Skin of body (tissue), 3 donors: ENCODE data around the gene APOL1. TPM values are rescaled to one million over a fixed set of nuclear protein-coding genes. Genes with fewer than 3 reads are reported as not detected.

Experiments
- DNase-seq: peaks from one replicate; lab custom pipeline; 2025; lab: John Stamatoyannopoulos, UW
- small RNA-seq: library from RNA; depleted of rRNA; stranded (forward); fragments of <200 nt; gene quantifications from one replicate; pipeline ENCODE3, GENCODE V24; 2014; ENCODE audit warnings: low replicate concordance
- total RNA-seq: library from RNA; depleted of rRNA; stranded (reverse); fragments of >200 nt; gene quantifications from one replicate; pipeline ENCODE4 v1.2.3, GENCODE V29; 2014

Gene APOL1
- total RNA-seq, 1 donor from 2014 or later = 1.9 TPM

DNA sequence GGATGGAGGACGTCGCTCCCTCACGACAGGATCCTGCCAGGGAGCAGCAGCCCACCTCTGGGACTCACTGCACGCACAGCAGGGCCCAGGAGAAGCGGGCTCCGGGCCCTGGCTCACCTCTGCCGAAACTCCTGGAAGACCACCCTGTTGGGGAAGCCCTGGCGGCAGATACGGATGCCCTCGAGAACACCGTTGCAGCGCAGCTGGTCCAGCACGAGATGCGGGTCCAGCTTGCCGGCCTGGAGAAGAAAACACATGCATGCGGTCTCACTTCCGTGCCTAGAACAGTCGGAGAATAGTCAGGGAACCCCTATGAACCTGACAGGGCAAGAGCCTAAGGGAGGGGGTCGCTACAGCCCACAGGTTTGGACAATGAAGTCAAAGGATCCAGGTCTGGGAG, 52.9 kb downstream of the APOL1 start:
- DNase-seq = no peak

DNA sequence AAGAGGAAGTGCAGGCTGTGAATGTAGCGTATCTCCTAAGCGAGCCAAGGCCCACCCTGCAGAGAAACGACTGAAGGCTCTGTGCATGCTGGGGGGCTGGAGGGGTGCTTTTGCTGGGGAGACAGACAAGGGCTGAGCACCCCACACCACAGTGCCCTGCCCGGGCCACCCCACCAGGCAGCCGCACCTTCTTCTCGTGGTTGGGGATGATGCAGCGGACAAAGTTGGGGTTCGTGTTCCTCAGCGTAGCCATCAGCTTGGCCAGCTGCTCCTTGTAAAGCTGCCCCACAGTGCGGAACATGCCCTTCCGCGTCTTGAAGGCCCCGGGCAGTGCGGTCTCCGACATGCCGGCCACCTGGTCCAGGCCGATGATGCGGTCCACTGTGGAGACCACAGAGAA, 53.3 kb downstream of the APOL1 start:
- no peak for DNase-seq

DNA sequence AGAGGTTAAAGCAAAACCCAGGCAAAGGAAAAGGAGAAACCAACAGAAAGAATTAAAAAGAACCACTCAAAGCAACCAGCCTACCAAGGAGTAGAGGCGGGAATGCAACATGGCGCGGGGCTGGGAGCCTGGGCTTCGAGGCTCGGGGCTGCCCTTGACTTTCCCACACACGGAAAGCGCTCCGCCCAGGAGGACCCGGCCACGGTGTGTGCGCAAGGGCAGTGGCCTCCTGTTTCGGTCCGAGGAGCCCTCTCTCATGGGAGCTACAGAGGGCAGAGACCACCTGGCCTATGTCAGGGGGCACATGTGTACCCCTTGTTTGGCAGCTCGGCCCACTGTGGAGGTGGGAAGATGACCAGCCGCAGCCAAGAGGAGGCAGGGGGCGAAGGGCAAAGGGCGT, 55.9 kb downstream of the APOL1 start:
- DNase-seq = no peak

- DNase-seq = no peak
These were observed 58.6 kb downstream of the APOL1 start for GRCh38 chr22:36311386-36312085.

GRCh38 chr22:36315325-36315724, 62.4 kb downstream of the APOL1 start:
- DNase-seq = no peak

DNA sequence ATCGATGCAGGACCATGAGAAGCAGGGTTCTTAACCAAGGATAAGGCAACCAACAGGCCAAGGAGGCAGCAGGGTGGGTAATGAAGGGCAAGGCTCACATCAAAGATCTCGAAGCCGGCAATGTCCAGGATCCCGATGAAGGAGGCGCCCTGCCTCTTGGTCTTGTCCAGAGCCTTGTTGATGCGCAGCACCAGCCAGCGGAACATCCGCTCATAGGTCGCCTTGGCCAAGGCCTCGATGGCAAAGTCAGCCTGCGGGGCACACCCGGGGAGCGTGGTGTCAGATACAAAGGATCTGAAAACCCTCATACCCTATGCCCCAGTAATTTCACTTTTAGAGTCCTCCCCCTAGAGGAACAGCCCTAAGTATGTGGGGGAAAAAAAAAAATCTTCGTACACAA, 63.5 kb downstream of the APOL1 start:
- no peak for DNase-seq

Small RNA genes lying within 50 kb of the gene (small RNA-seq; reads per million reads assigned to genes)
- gene MIR6819 = not detected

Other genes with a start within 250 kb of the APOL1 start
- 144 TPM for gene RBFOX2, start 224.3 kb upstream of the APOL1 start, total RNA-seq
- gene APOL3, start 92.4 kb upstream of the APOL1 start, total RNA-seq = 6.8 TPM
- 16.1 TPM for gene APOL4, start 51.3 kb upstream of the APOL1 start, total RNA-seq
- gene APOL2, start 13.6 kb upstream of the APOL1 start, total RNA-seq = 21.6 TPM
- gene MYH9, start 134.8 kb downstream of the APOL1 start, total RNA-seq = 219 TPM
- 20.2 TPM for gene TXN2, start 228.5 kb downstream of the APOL1 start, total RNA-seq